Thoracic aorta (tissue), 2 donors: Measurements from ENCODE around the gene CD27. TPM values are rescaled to one million over a fixed set of nuclear protein-coding genes. Genes with fewer than 3 reads are reported as not detected.
A peak's percentile ranks its signal among the peaks of the same experiment; 100 is the strongest.

Experiments used
- ATAC-seq: fragments of 150-250 bp; one replicate; pipeline ENCODE4 v1.8.0; 2017; ENCODE audit warnings: low read depth; ENCODE audit not compliant: insufficient number of reproducible peaks, low FRiP score
- DNase-seq: peaks from one replicate; pipeline ENCODE4 v3.0.0-alpha.2; 2020; ENCODE audit warnings: low spot score
- H3K27ac ChIP-seq, 2 donors: fragments of 200-600 bp; sonication (generic); 1 replicate in 1 of 2; 2 replicates in 1 of 2; pipeline ENCODE4 v1.5.1; 2016; ENCODE audit warnings: mild to moderate bottlenecking in 2 of 2, moderate library complexity in 2 of 2
- H3K27me3 ChIP-seq: fragments of 200-600 bp; sonication (generic); replicated peaks from 2 replicates; pipeline ENCODE4 v1.6.0; 2016; ENCODE audit warnings: mild to moderate bottlenecking; ENCODE audit not compliant: insufficient read depth
- H3K36me3 ChIP-seq: fragments of 200-600 bp; sonication (generic); one replicate; pipeline ENCODE4 v1.5.1; 2016
- H3K4me1 ChIP-seq, 2 donors: fragments of 200-600 bp; sonication (generic); 1 replicate in 1 of 2; 2 replicates in 1 of 2; pipeline versions ENCODE4 v1.5.1 to v1.6.0; 2016; ENCODE audit warnings: low read depth in 2 of 2, mild to moderate bottlenecking in 1 of 2; ENCODE audit not compliant: control insufficient read depth in 1 of 2
- H3K4me3 ChIP-seq: fragments of 200-600 bp; sonication (generic); 2 replicates; pipeline ENCODE4 v1.5.1; 2016; ENCODE audit warnings: mild to moderate bottlenecking
- H3K9me3 ChIP-seq: fragments of 200-600 bp; sonication (generic); 2 replicates; pipeline ENCODE4 v1.5.1; 2016
- CTCF ChIP-seq: fragments of 200-600 bp; sonication (generic); IDR thresholded peaks from one replicate; pipeline ENCODE4 v1.5.1; 2019; ENCODE audit warnings: antibody characterized with exemption
- total RNA-seq, 2 donors: library from RNA; depleted of rRNA; stranded (reverse); fragments of >200 nt; gene quantifications; one replicate each; pipeline versions ENCODE4 v1.1.0 to v1.2.3, GENCODE V29; 2016

CD27 gene
- total RNA-seq, 2 donors from 2014 or later, result 1.6 to 4.7 TPM

GRCh38 chr12:6462234-6462995 is 17.7 kb downstream of the CD27 start:
- no peak for TF ChIP-seq CTCF
- DNase-seq (no peak), ATAC-seq (no peak)
- Histone ChIP-seq H3K36me3 (peaks cover 61% of the 10 kb centered on the region), H3K9me3 (no peaks in the 10 kb centered on the region), H3K27ac (peak overlapping the region in 1 of 2 donors; percentile 27), H3K27me3 (no peaks in the 10 kb centered on the region), H3K4me3 (no peak overlapping the region), H3K4me1 (peaks cover 0 to 14% of the 10 kb centered on the region in 2 donors)

GRCh38 chr12:6463216-6463615 is 18.5 kb downstream of the CD27 start:
- H3K4me1 ChIP-seq, result peaks cover 0 to 20% of the 10 kb centered on the region in 2 donors
- no peak for TF ChIP-seq CTCF
- H3K9me3 ChIP-seq, result no peaks in the 10 kb centered on the region
- DNase-seq (no peak), ATAC-seq (no peak)
- no peak overlapping the region for H3K4me3 ChIP-seq
- H3K36me3 ChIP-seq, result peaks cover 54% of the 10 kb centered on the region
- no peak overlapping the region for H3K27ac ChIP-seq
- no peaks in the 10 kb centered on the region for H3K27me3 ChIP-seq

- Histone ChIP-seq H3K36me3 (peaks cover 48% of the 10 kb centered on the region), H3K27ac (peak overlapping the region in 1 of 2 donors; percentile 25)
- DNase-seq, result no peak
Measured at GRCh38 chr12:6463858-6464257, 19.1 kb downstream of the CD27 start.

GRCh38 chr12:6464531-6464930 is 19.8 kb downstream of the CD27 start:
- Histone ChIP-seq H3K27ac (no peak overlapping the region), H3K4me3 (no peak overlapping the region), H3K27me3 (no peaks in the 10 kb centered on the region), H3K36me3 (peaks cover 45% of the 10 kb centered on the region), H3K4me1 (peaks cover 10 to 33% of the 10 kb centered on the region in 2 donors), H3K9me3 (no peaks in the 10 kb centered on the region)
- no peak for TF ChIP-seq CTCF
- no peak for DNase-seq
- ATAC-seq, result no peak

More at GRCh38 chr12:6463858-6464257, 19.1 kb downstream of the CD27 start:
- H3K4me3 ChIP-seq, result no peak overlapping the region
- no peak for ATAC-seq
- H3K9me3 ChIP-seq, result no peaks in the 10 kb centered on the region
- H3K27me3 ChIP-seq, result no peaks in the 10 kb centered on the region
- no peak for TF ChIP-seq CTCF
- H3K4me1 ChIP-seq, result peaks cover 4 to 27% of the 10 kb centered on the region in 2 donors

GRCh38 chr12:6465467-6466183 is 20.9 kb downstream of the CD27 start:
- no peak overlapping the region for H3K27ac ChIP-seq
- peaks cover 12 to 37% of the 10 kb centered on the region in 2 donors for H3K4me1 ChIP-seq
- DNase-seq (no peak), ATAC-seq (no peak)
- no peak overlapping the region for H3K4me3 ChIP-seq
- TF ChIP-seq CTCF, result peak; percentile 86
- no peaks in the 10 kb centered on the region for H3K27me3 ChIP-seq
- no peaks in the 10 kb centered on the region for H3K9me3 ChIP-seq
- peaks cover 40% of the 10 kb centered on the region for H3K36me3 ChIP-seq
